Astrocyte of the spinal cord (primary cell): ENCODE results near the gene DNALI1.
A peak's percentile ranks its signal among the peaks of the same experiment; 100 is the strongest.

Experiments
- DNase-seq: peaks from one replicate; pipeline ENCODE4 v3.0.0; 2011; ENCODE audit warnings: low read depth, low spot score
- H3K4me3 ChIP-seq: 2 replicates; pipeline ENCODE4 v1.5.1; 2011; ENCODE audit warnings: low read depth, mild to moderate bottlenecking, low read length, moderate library complexity
- in situ Hi-C: cut with HindIII; loops from 2 replicates; pipeline ENCODE4 v1.10.0; 2017; ENCODE audit warnings: low sequenced_read_pairs
- TF ChIP-seq, protein P1 (sequence below): IDR thresholded peaks from 2 replicates; pipeline ENCODE4 v1.5.1; 2012; ENCODE audit warnings: low read depth, mild to moderate bottlenecking, low read length, inconsistent platforms

Gene DNALI1

GRCh38 chr1:37595440-37596181 lies 38.9 kb downstream of the DNALI1 start, which contains the start of gene GNL2:
Gene GNL2, minus strand, starts transcription at chr1:37595937. Its CDS starts 115 bp downstream, at chr1:37595822.
- in situ Hi-C loops: no loop called here
- peak; percentile 96 for DNase-seq
- TF ChIP-seq, protein P1, sequence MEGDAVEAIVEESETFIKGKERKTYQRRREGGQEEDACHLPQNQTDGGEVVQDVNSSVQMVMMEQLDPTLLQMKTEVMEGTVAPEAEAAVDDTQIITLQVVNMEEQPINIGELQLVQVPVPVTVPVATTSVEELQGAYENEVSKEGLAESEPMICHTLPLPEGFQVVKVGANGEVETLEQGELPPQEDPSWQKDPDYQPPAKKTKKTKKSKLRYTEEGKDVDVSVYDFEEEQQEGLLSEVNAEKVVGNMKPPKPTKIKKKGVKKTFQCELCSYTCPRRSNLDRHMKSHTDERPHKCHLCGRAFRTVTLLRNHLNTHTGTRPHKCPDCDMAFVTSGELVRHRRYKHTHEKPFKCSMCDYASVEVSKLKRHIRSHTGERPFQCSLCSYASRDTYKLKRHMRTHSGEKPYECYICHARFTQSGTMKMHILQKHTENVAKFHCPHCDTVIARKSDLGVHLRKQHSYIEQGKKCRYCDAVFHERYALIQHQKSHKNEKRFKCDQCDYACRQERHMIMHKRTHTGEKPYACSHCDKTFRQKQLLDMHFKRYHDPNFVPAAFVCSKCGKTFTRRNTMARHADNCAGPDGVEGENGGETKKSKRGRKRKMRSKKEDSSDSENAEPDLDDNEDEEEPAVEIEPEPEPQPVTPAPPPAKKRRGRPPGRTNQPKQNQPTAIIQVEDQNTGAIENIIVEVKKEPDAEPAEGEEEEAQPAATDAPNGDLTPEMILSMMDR: no peak
- H3K4me3 ChIP-seq: peak within 1 kb of the TSS; percentile 79

GRCh38 chr1:37596182-37596667 lies 39.5 kb downstream of the DNALI1 start:
- in situ Hi-C loops: no loop called here
- TF ChIP-seq, protein P1: no peak
- no peak for DNase-seq
- H3K4me3 ChIP-seq: peak overlapping the region; percentile 79

DNA sequence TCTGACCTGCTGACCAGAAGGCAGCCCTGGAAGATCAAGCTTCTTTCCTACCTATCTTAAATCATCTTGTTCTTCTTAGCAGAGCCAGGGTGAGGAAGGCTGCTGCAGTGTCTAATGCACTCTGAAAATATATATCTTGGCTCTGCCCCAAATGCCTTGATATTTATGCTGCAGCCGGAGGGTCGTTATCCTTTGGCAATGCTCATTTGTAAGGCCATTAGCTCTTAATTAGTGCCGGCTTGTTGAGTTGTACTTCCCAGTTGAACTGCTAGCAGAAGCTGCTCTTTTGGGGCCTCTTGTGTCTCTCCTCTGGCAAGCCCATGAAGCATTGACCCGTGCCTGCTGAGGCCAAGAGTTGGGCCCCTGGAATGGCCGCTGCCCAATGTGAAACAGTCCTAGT lies 43.2 kb downstream of the DNALI1 start:
- in situ Hi-C loops: no loop called here
- H3K4me3 ChIP-seq: no peak overlapping the region
- TF ChIP-seq, protein P1: no peak

DNA sequence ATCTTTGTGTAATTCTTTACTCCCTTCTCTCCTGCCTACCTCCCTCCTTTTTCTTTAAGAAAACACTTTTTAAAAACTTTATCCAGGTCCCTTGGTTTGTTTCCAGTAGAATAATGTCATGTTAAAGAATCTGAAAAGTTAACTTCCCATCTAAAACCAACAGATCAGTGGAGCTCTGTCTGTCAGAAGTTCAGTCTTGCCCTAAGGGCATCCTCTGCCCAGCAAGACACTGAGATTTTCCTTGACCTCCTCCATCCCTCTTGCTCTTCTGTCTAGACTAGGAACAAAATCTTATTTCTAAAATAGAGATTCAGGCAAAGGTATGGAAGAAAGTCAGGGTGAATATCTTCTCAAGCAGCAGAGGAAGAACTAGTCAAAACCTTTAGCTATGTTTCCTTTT lies 44.7 kb downstream of the DNALI1 start:
- TF ChIP-seq, protein P1: no peak
- no peak for DNase-seq
- no peak overlapping the region for H3K4me3 ChIP-seq
- in situ Hi-C loops: no loop called here

More for the DNA sequence above, 43.2 kb downstream of the DNALI1 start:
- no peak for DNase-seq

DNA sequence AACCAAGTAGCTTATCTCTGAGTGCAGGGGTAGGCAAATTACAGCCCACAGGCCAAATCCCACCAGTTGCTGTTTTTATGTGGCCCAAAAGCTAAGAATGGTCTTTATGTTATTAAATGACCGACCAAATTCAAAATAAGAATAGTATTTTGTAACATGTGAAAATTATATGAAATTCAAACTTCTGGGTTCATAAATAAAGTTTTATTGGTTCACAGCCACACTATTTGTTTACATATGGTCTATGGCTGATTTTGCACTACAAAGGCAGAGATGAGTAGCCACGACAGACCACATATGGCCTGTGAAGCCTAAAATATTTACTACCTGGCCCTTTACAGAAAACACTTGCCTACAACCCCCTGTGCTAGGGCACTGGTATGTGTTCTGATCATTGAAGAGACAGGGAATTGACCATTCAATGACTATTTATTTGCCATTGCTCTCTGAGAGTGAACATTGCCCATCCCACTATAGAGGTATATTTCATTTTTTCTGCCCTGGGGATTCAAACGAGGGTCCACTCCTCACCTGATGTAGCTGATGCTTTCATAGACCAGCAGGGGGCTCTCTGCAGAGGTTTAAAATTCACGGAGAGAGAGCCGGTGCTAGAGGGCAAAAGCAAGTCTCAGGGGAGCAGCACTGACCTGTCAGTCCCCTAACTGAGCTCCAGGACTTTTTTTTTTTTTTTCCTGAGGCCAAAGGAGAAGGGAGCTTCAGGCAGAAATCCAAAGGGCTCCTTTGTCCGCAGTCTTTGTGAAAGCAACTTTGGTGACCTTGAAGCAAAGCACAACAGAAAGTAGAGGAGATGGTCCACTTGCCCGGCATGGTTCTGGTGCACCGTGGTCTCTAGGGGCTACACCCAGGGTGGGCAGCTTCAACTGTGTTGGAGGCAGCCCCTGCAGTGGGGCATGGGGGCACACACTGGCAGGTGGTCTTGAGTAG lies 46.3 kb downstream of the DNALI1 start:
- in situ Hi-C loops: no loop called here
- DNase-seq: peak; percentile 21
- TF ChIP-seq, protein P1: peak; percentile 83
- no peak overlapping the region for H3K4me3 ChIP-seq

DNA sequence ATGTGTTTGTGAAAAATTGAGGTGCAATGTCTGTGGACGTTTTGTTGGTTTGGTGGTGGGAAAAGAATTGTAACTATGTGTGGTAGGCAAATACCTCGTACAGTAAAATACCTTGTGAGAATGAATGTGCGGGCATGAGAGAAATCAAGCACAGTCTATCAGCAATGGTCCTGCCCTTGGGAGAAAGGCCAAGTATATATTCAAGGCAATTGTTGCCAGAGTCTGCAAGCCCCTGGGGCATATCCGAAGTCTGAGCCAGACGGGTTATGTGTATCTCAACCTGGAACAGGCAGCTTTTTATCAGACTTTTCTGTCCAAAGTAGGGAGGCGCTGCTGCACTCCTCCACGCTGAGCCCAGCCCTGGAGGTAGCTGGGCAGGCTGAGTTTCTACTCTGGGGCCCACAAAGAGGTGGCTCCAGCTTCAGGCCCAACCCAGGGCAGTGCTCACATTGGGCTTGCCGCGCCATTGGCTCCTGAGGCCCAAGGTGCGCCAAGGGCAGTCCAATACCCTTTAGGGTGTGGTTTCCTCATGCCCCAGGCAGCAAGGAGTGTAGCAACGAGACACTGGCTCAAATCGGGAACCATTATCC lies 48.4 kb downstream of the DNALI1 start:
- no peak for DNase-seq
- H3K4me3 ChIP-seq: no peak overlapping the region
- TF ChIP-seq, protein P1: no peak
- in situ Hi-C loops: no loop called here
